Measurements from ENCODE around the gene FAM180A. TPM values are rescaled to one million over a fixed set of nuclear protein-coding genes. Genes with fewer than 3 reads are reported as not detected.

The FAM180A gene
- total RNA-seq, 1 donor from 2014 or later: not detected

DNA sequence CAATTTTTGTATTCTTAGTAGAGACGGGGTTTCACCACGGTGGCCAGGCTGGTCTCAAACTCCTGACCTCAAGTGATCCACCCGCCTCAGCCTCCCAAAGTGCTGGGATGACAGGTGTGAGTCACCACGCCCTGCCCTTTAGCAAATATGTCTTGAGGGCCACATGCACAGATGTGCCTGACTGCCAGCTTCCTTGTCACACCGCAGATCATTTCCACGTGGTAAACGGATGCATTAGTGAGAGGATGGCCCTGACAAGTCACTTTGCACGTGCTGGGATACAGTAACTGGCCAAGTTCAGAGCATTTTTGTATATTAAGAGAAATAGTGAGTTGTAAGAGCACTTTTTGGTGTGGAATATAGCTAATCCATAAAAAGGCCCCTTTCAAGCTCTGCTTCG, 44.3 kb upstream of the FAM180A start:
- Mint-ChIP-seq H3K27ac (ENCODE audit: unreplicated experiment) (no peak overlapping the region), H3K9me3 (ENCODE audit: unreplicated experiment) (peaks cover 2% of the 10 kb centered on the region), H3K4me3 (ENCODE audit: unreplicated experiment) (no peak overlapping the region), H3K36me3 (ENCODE audit: unreplicated experiment) (no peaks in the 10 kb centered on the region), H3K4me1 (ENCODE audit: low read depth, unreplicated experiment) (no peaks in the 10 kb centered on the region), H3K27me3 (ENCODE audit: unreplicated experiment) (peaks cover 2% of the 10 kb centered on the region)
- no peak for TF ChIP-seq CTCF (IDR thresholded peaks at IDR 0.05; ENCODE audit: partially characterized antibody, unreplicated experiment)
- DNase-seq: no peak

GRCh38 chr7:135792363-135792668, 43.7 kb upstream of the FAM180A start:
- Mint-ChIP-seq H3K27ac (ENCODE audit: unreplicated experiment) (no peak overlapping the region), H3K4me1 (ENCODE audit: low read depth, unreplicated experiment) (no peaks in the 10 kb centered on the region), H3K36me3 (ENCODE audit: unreplicated experiment) (no peaks in the 10 kb centered on the region), H3K9me3 (ENCODE audit: unreplicated experiment) (peaks cover 2% of the 10 kb centered on the region), H3K27me3 (ENCODE audit: unreplicated experiment) (peaks cover 2% of the 10 kb centered on the region), H3K4me3 (ENCODE audit: unreplicated experiment) (no peak overlapping the region)
- DNase-seq: no peak
- TF ChIP-seq CTCF (IDR thresholded peaks at IDR 0.05; ENCODE audit: partially characterized antibody, unreplicated experiment): no peak

DNA sequence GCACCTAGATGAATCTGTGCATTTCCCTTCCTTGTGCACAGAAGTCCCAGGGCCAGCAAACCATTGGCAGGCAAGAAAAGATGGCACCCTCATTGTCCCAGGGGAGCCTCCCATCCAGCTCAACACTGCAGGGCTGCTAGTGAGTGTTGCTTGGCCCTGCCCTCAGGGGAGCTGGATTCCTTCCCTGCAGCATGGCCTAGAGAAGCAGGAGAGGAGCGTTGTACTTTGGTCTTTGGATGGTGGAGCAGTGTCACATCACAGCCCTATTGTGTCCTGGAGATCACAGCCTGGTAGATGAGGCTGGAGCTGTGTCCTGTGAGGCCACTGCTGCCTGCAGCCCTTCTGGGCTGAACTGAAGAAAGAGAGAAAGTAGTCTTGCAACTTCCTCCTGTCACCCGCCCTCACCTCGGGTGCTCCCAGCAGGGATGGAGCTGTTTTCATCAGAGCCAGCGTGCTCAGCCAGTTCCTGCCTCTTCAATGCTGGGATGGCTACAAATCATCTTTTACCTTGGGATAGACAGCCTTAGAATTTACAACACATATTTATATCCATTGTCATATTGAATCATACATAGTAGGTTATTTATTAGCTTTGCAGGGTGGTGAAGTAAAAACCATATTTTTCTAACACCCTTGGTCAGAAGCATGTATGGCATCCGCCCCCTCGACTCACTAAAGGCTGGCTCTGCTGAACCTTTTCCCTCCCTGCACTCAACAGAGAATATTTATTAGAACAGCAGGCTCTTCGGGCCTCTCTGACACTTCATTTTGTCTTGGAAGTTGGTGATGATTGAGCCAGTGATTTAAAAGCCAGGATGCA, 43.1 kb upstream of the FAM180A start:
- TF ChIP-seq CTCF (IDR thresholded peaks at IDR 0.05; ENCODE audit: partially characterized antibody, unreplicated experiment): no peak
- Mint-ChIP-seq H3K9me3 (ENCODE audit: unreplicated experiment) (peaks cover 2% of the 10 kb centered on the region), H3K36me3 (ENCODE audit: unreplicated experiment) (no peaks in the 10 kb centered on the region), H3K4me3 (ENCODE audit: unreplicated experiment) (no peak overlapping the region), H3K27ac (ENCODE audit: unreplicated experiment) (no peak overlapping the region), H3K27me3 (ENCODE audit: unreplicated experiment) (peaks cover 2% of the 10 kb centered on the region), H3K4me1 (ENCODE audit: low read depth, unreplicated experiment) (no peaks in the 10 kb centered on the region)
- no peak for DNase-seq

- no peak for DNase-seq
- TF ChIP-seq CTCF (IDR thresholded peaks at IDR 0.05; ENCODE audit: partially characterized antibody, unreplicated experiment): no peak
- peaks cover 2% of the 10 kb centered on the region for H3K27me3 Mint-ChIP-seq (ENCODE audit: unreplicated experiment)
- no peak overlapping the region for H3K27ac Mint-ChIP-seq (ENCODE audit: unreplicated experiment)
- H3K36me3 Mint-ChIP-seq (ENCODE audit: unreplicated experiment): no peaks in the 10 kb centered on the region
- no peaks in the 10 kb centered on the region for H3K4me1 Mint-ChIP-seq (ENCODE audit: low read depth, unreplicated experiment)
- H3K4me3 Mint-ChIP-seq (ENCODE audit: unreplicated experiment): no peak overlapping the region
- H3K9me3 Mint-ChIP-seq (ENCODE audit: unreplicated experiment): peaks cover 2% of the 10 kb centered on the region
These were observed 41.9 kb upstream of the FAM180A start for GRCh38 chr7:135790371-135790977.

GRCh38 chr7:135789956-135790355, 41.3 kb upstream of the FAM180A start:
- H3K27me3 Mint-ChIP-seq (ENCODE audit: unreplicated experiment): peaks cover 2% of the 10 kb centered on the region
- H3K9me3 Mint-ChIP-seq (ENCODE audit: unreplicated experiment): peaks cover 3% of the 10 kb centered on the region
- TF ChIP-seq CTCF (IDR thresholded peaks at IDR 0.05; ENCODE audit: partially characterized antibody, unreplicated experiment): no peak
- H3K4me1 Mint-ChIP-seq (ENCODE audit: low read depth, unreplicated experiment): no peaks in the 10 kb centered on the region
- DNase-seq: no peak
- no peak overlapping the region for H3K4me3 Mint-ChIP-seq (ENCODE audit: unreplicated experiment)
- no peaks in the 10 kb centered on the region for H3K36me3 Mint-ChIP-seq (ENCODE audit: unreplicated experiment)
- no peak overlapping the region for H3K27ac Mint-ChIP-seq (ENCODE audit: unreplicated experiment)
